Psoas muscle (tissue), 8 donors: ENCODE results near the gene C11orf21. TPM values are rescaled to one million over a fixed set of nuclear protein-coding genes. Genes with fewer than 3 reads are reported as not detected.

Source experiments
- ATAC-seq, 4 donors: fragments of 200-7000 bp; cut with Tn5 transposase; one replicate each; pipeline ENCODE4 v1.9.1; 2020; ENCODE audit warnings: moderate library complexity in 3 of 4, mild to moderate bottlenecking in 2 of 4
- DNase-seq, 2 donors: peaks; one replicate each; pipeline ENCODE4 v3.0.0-alpha.2; 2020
- H3K27ac ChIP-seq: fragments of 200-600 bp; one replicate; pipeline ENCODE4 v1.8.0; 2022
- H3K27me3 ChIP-seq, 3 donors: fragments of 200-600 bp in 1 of 3; one replicate each; pipeline versions ENCODE4 v1.6.1 to v1.8.0; 2013 to 2022; ENCODE audit warnings: low read length in 2 of 3, mild to moderate bottlenecking in 2 of 3, moderate library complexity in 1 of 3; ENCODE audit not compliant: insufficient read depth in 3 of 3
- H3K36me3 ChIP-seq, 2 donors: fragments of 200-600 bp in 1 of 2; one replicate each; pipeline versions ENCODE4 v1.6.1 to v1.8.0; 2013 to 2022; ENCODE audit warnings: low read depth in 1 of 2, mild to moderate bottlenecking in 1 of 2, moderate library complexity in 1 of 2; ENCODE audit not compliant: insufficient read depth in 1 of 2
- H3K4me1 ChIP-seq: fragments of 200-600 bp; one replicate; pipeline ENCODE4 v1.8.0; 2022
- H3K4me3 ChIP-seq: fragments of 200-600 bp; one replicate; pipeline ENCODE4 v1.8.0; 2022; ENCODE audit warnings: mild to moderate bottlenecking
- H3K9me3 ChIP-seq: fragments of 200-600 bp; one replicate; pipeline ENCODE4 v1.8.0; 2022
- WGBS, 3 donors: extraction: QIAGEN DNeasy Blood & Tissue Kit; methylation state at CpG; one replicate each; pipeline versions ENCODE4 v1.1.6 to v1.1.7; 2013; 5-methylcytosine and 5-hydroxymethylcytosine counted together
- intact Hi-C, 2 donors: fragments of 100-400 bp; cut with DNase I; formaldehyde crosslinking; loops; one replicate each; pipeline versions ENCODE4 v1.11.0 to v1.14.2; 2022
- polyA plus RNA-seq, 3 donors: library from polyadenylated mRNA; stranded (reverse); fragments of 200-250 nt; gene quantifications; one replicate each; pipeline ENCODE4 v1.2.3, GENCODE V29; 2013
- total RNA-seq, 4 donors: library from RNA; stranded (reverse); fragmentation: NEBNext Ultra II Directional in 2 of 4; extraction: Animal tissue kit (Norgen Biotek cat#: 25700) in 2 of 4; gene quantifications; one replicate each; pipeline versions ENCODE4 v1.2.1 to v1.2.4, GENCODE V29; 2021 to 2023
- TF ChIP-seq, protein P1 (sequence below): fragments of 200-600 bp; IDR thresholded peaks from one replicate; pipeline ENCODE4 v1.8.0; 2022; ENCODE audit warnings: antibody characterized with exemption
- donor health status: healthy with polysubstance abuse.
- donor health status: DM: no; HTN: no; CAD: no; lungs with moderate emphysema.
- donor health status: Bipolar disorder and iron deficiency.
- donor health status: healthy.
- donor health status: DM: yes; HTN: yes; CAD: no.
- donor health status: DM: no; HTN: no; CAD: no.
- donor health status: DM: no; HTN: no; CAD: no.
- donor health status: DM: yes; HTN: yes; CAD: no.

Gene C11orf21
- total and polyA plus RNA-seq, 7 donors: 0.04 to 0.40 (median 0.20) TPM; not detected in 1

- WGBS, 3 donors: 44 to 55% (median 52%) methylated on average over 11 to 14 of the region's 14 CpGs
- H3K27me3 ChIP-seq: no peaks in the 10 kb centered on the region
- DNase-seq (no peak), ATAC-seq (no peak)
- H3K36me3 ChIP-seq: no peaks in the 10 kb centered on the region
- TF ChIP-seq, protein P1, sequence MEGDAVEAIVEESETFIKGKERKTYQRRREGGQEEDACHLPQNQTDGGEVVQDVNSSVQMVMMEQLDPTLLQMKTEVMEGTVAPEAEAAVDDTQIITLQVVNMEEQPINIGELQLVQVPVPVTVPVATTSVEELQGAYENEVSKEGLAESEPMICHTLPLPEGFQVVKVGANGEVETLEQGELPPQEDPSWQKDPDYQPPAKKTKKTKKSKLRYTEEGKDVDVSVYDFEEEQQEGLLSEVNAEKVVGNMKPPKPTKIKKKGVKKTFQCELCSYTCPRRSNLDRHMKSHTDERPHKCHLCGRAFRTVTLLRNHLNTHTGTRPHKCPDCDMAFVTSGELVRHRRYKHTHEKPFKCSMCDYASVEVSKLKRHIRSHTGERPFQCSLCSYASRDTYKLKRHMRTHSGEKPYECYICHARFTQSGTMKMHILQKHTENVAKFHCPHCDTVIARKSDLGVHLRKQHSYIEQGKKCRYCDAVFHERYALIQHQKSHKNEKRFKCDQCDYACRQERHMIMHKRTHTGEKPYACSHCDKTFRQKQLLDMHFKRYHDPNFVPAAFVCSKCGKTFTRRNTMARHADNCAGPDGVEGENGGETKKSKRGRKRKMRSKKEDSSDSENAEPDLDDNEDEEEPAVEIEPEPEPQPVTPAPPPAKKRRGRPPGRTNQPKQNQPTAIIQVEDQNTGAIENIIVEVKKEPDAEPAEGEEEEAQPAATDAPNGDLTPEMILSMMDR: no peak
- peak overlapping the region; percentile 16 for H3K27ac ChIP-seq
- no peaks in the 10 kb centered on the region for H3K9me3 ChIP-seq
- H3K4me3 ChIP-seq: no peak overlapping the region
- H3K4me1 ChIP-seq: peaks cover 7% of the 10 kb centered on the region
- intact Hi-C loops: loop anchor here (1.0 to 10.0 kb wide), 5 partner anchors 112 to 588 kb away; partner anchors contain the start of gene CDKN1C (in 1 of the 2)
These were observed 5.3 kb upstream of the C11orf21 start for GRCh38 chr11:2306877-2307500.

- DNase-seq (peak; percentile 65 to 82), ATAC-seq (peak in 1 of 4 donors; percentile 26)
- no peaks in the 10 kb centered on the region for H3K36me3 ChIP-seq
- H3K9me3 ChIP-seq: no peaks in the 10 kb centered on the region
- 27 to 41% (median 29%) methylated on average over 2 to 4 of the region's 4 CpGs for WGBS, 3 donors
- H3K4me1 ChIP-seq: peaks cover 7% of the 10 kb centered on the region
- TF ChIP-seq, protein P1: no peak
- intact Hi-C loops: loop anchor here (1.0 to 10.0 kb wide), 5 partner anchors 112 to 588 kb away; partner anchors contain the start of gene CDKN1C (in 1 of the 2)
- H3K27ac ChIP-seq: peak overlapping the region; percentile 60
- no peaks in the 10 kb centered on the region for H3K27me3 ChIP-seq
- no peak overlapping the region for H3K4me3 ChIP-seq
These were observed 4.7 kb upstream of the C11orf21 start for GRCh38 chr11:2306452-2306823.

- DNase-seq (no peak), ATAC-seq (peak in 1 of 4 donors; percentile 17)
- H3K4me3 ChIP-seq: no peak overlapping the region
- TF ChIP-seq, protein P1: no peak
- 54 to 61% (median 54%) methylated on average over 12 of the region's 12 CpGs for WGBS, 3 donors
- H3K9me3 ChIP-seq: no peaks in the 10 kb centered on the region
- intact Hi-C loops: loop anchor here (1.0 to 10.0 kb wide), 5 partner anchors 111 to 589 kb away; partner anchors contain the start of gene CDKN1C (in 1 of the 2)
- H3K36me3 ChIP-seq: no peaks in the 10 kb centered on the region
- H3K4me1 ChIP-seq: peaks cover 7% of the 10 kb centered on the region
- no peaks in the 10 kb centered on the region for H3K27me3 ChIP-seq
- peak overlapping the region; percentile 60 for H3K27ac ChIP-seq
These were observed 4.2 kb upstream of the C11orf21 start for GRCh38 chr11:2305788-2306451.

GRCh38 chr11:2305140-2305778 lies 3.5 kb upstream of the C11orf21 start:
- H3K9me3 ChIP-seq: no peaks in the 10 kb centered on the region
- DNase-seq (peak; percentile 87 to 92), ATAC-seq (peak; percentile 87 to 94 (median 90))
- no peaks in the 10 kb centered on the region for H3K27me3 ChIP-seq
- intact Hi-C loops: loop anchor here (1.0 to 10.0 kb wide), 5 partner anchors 110 to 590 kb away; partner anchors contain the start of gene CDKN1C (in 1 of the 2)
- WGBS, 3 donors: 31 to 39% (median 35%) methylated on average over 9 to 10 of the region's 10 CpGs
- no peak overlapping the region for H3K27ac ChIP-seq
- H3K4me3 ChIP-seq: no peak overlapping the region
- TF ChIP-seq, protein P1: peak; percentile 86
- H3K36me3 ChIP-seq: no peaks in the 10 kb centered on the region
- peaks cover 7% of the 10 kb centered on the region for H3K4me1 ChIP-seq
